Posterior cingulate gyrus (tissue), 11 donors: ENCODE data around the gene ALPG.
"Not testable (repeated sequence)": the region's sequence is repeated elsewhere in the genome, so short reads cannot be mapped to it uniquely, and the experiment has no call there.

Experiments
- DNase-seq, 10 donors: peaks; one replicate each; pipeline versions ENCODE4 v3.0.0 to v3.0.0-alpha.2; 2020 to 2021; ENCODE audit warnings: mixed read lengths in 3 of 10
- intact Hi-C: fragments of 100-400 bp; cut with DNase I; formaldehyde crosslinking; loops from one replicate; pipeline ENCODE4 v1.15.1; 2023

Gene ALPG

GRCh38 chr2:232376260-232376659, 30.4 kb upstream of the ALPG start:
- peak in 2 of 10 donors; percentile 30 to 32 for DNase-seq
- intact Hi-C loops = no loop called here

GRCh38 chr2:232376713-232377112, 29.9 kb upstream of the ALPG start:
- intact Hi-C loops = no loop called here
- DNase-seq = peak in 2 of 10 donors; percentile 41 to 66

GRCh38 chr2:232377319-232377718, 29.3 kb upstream of the ALPG start:
- intact Hi-C loops = no loop called here
- DNase-seq = peak in 1 of 10 donors; percentile 50

- peak in 2 of 10 donors; percentile 27 to 68 for DNase-seq
- intact Hi-C loops = no loop called here
These were observed 28.6 kb upstream of the ALPG start for GRCh38 chr2:232377841-232378734.

GRCh38 chr2:232378735-232379151, 27.9 kb upstream of the ALPG start, which contains the start of gene ALPP:
Gene ALPP (plus strand): TSS chr2:232378751. CDS start chr2:232378803, 52 bp downstream.
- intact Hi-C loops = not testable (repeated sequence)
- peak in 1 of 10 donors; percentile 58 for DNase-seq

GRCh38 chr2:232379610-232380590, 26.7 kb upstream of the ALPG start:
- intact Hi-C loops = not testable (repeated sequence)
- DNase-seq = peak in 3 of 10 donors; percentile 49 to 69 (median 49)

- peak in 3 of 10 donors; percentile 45 to 76 (median 67) for DNase-seq
- intact Hi-C loops = not testable (repeated sequence)
These were observed 25.2 kb upstream of the ALPG start for GRCh38 chr2:232381204-232382031.

- DNase-seq = peak in 3 of 10 donors; percentile 35 to 61 (median 52)
- intact Hi-C loops = no loop called here
These were observed 24.1 kb upstream of the ALPG start for GRCh38 chr2:232382331-232383225.

- DNase-seq = no peak
- intact Hi-C loops = no loop called here
These were observed 22.2 kb upstream of the ALPG start for GRCh38 chr2:232384466-232384865.

- intact Hi-C loops, DNase-seq: not testable (repeated sequence)
These were observed 21.6 kb upstream of the ALPG start for GRCh38 chr2:232385058-232385457.

GRCh38 chr2:232385660-232386489, 20.8 kb upstream of the ALPG start:
- intact Hi-C loops = no loop called here
- DNase-seq = peak in 3 of 10 donors; percentile 21 to 40 (median 26)

- peak in 1 of 10 donors; percentile 36 for DNase-seq
- intact Hi-C loops = no loop called here
These were observed 20.2 kb upstream of the ALPG start for GRCh38 chr2:232386490-232386739.

- intact Hi-C loops = no loop called here
- DNase-seq = peak in 3 of 10 donors; percentile 52 to 79 (median 79)
These were observed 19.7 kb upstream of the ALPG start for GRCh38 chr2:232386740-232387450.

GRCh38 chr2:232387451-232388171, 19.0 kb upstream of the ALPG start:
- intact Hi-C loops = no loop called here
- DNase-seq = peak in 2 of 10 donors; percentile 37 to 45

GRCh38 chr2:232388324-232388891, 18.2 kb upstream of the ALPG start:
- intact Hi-C loops = no loop called here
- DNase-seq = peak in 2 of 10 donors; percentile 76 to 80

GRCh38 chr2:232389327-232389726, 17.3 kb upstream of the ALPG start:
- DNase-seq = peak in 3 of 10 donors; percentile 11 to 35 (median 29)
- intact Hi-C loops = no loop called here
